ENCODE results near the gene ATG101.

ATG101 gene

GRCh38 chr12:52026263-52026662, 43.5 kb upstream of the ATG101 start:
- TF ChIP-seq CTCF (conservative IDR thresholded peaks at IDR 0.05; ENCODE audit: control insufficient read depth, insufficient read depth, low read depth, low read length), result no peak
- DNase-seq (ENCODE audit: low read depth), result no peak
- H3K4me3 ChIP-seq (ENCODE audit: control insufficient read depth, low read depth, low read length), result no peak overlapping the region

GRCh38 chr12:52027085-52027843, 42.5 kb upstream of the ATG101 start:
- no peak for TF ChIP-seq CTCF (conservative IDR thresholded peaks at IDR 0.05; ENCODE audit: control insufficient read depth, insufficient read depth, low read depth, low read length)
- no peak for DNase-seq (ENCODE audit: low read depth)
- H3K4me3 ChIP-seq (ENCODE audit: control insufficient read depth, low read depth, low read length), result no peak overlapping the region

- DNase-seq (ENCODE audit: low read depth), result peak; percentile 39
- no peak overlapping the region for H3K4me3 ChIP-seq (ENCODE audit: control insufficient read depth, low read depth, low read length)
- TF ChIP-seq CTCF (conservative IDR thresholded peaks at IDR 0.05; ENCODE audit: control insufficient read depth, insufficient read depth, low read depth, low read length), result no peak
Observed at GRCh38 chr12:52029685-52030084, 40.1 kb upstream of the ATG101 start.

- H3K4me3 ChIP-seq (ENCODE audit: control insufficient read depth, low read depth, low read length), result peak overlapping the region; percentile 44
- peak; percentile 86 for DNase-seq (ENCODE audit: low read depth)
- TF ChIP-seq CTCF (conservative IDR thresholded peaks at IDR 0.05; ENCODE audit: control insufficient read depth, insufficient read depth, low read depth, low read length), result no peak
Observed at GRCh38 chr12:52032446-52032803, 37.4 kb upstream of the ATG101 start.

GRCh38 chr12:52032804-52033445, 36.9 kb upstream of the ATG101 start:
- TF ChIP-seq CTCF (conservative IDR thresholded peaks at IDR 0.05; ENCODE audit: control insufficient read depth, insufficient read depth, low read depth, low read length), result no peak

GRCh38 chr12:52033446-52034140, 36.2 kb upstream of the ATG101 start:
- peak overlapping the region; percentile 47 for H3K4me3 ChIP-seq (ENCODE audit: control insufficient read depth, low read depth, low read length)
- no peak for DNase-seq (ENCODE audit: low read depth)

More at GRCh38 chr12:52032804-52033445, 36.9 kb upstream of the ATG101 start:
- H3K4me3 ChIP-seq (ENCODE audit: control insufficient read depth, low read depth, low read length), result peak overlapping the region; percentile 47
- DNase-seq (ENCODE audit: low read depth), result peak; percentile 95

More at GRCh38 chr12:52033446-52034140, 36.2 kb upstream of the ATG101 start:
- no peak for TF ChIP-seq CTCF (conservative IDR thresholded peaks at IDR 0.05; ENCODE audit: control insufficient read depth, insufficient read depth, low read depth, low read length)

Measured in fibroblast of mammary gland (primary cell).